Measurements from ENCODE around the gene PI4KA.

PI4KA gene

DNA sequence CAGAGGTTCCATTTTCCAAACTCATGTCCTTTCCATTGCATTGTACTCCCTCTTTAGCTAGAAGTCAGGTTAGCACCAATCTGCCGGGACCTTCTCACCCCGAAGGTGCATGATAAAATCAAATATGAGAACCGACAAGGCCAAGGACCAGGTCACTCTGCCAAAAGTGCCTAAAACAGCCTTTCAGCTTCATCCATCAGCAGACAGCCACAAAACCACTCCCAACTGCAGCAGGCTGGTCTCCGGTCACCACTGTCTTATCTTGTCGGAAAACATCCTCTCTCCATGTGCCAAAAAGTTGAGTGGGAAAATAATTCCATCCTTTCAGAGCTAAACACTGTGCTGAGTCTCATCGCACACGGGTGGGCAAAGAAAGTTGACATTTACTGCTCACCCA is 1.4 kb downstream of the PI4KA start:
- TF ChIP-seq TAF1 (IDR thresholded peaks at IDR 0.05; ENCODE audit: low read depth) (no peak), RAD21 (IDR thresholded peaks at IDR 0.05; ENCODE audit: low read depth) (no peak), TCF12 (IDR thresholded peaks at IDR 0.05; ENCODE audit: low read depth) (no peak), EP300 (IDR thresholded peaks at IDR 0.05; ENCODE audit: borderline replicate concordance) (no peak), EGR1 (IDR thresholded peaks at IDR 0.05) (no peak), TEAD4 (IDR thresholded peaks at IDR 0.05) (no peak), NFIC (IDR thresholded peaks at IDR 0.05) (no peak), CEBPB (IDR thresholded peaks at IDR 0.05) (no peak), REST (IDR thresholded peaks at IDR 0.05; ENCODE audit: low read depth) (no peak)

GRCh38 chr22:20853236-20853660 is 5.4 kb downstream of the PI4KA start:
- TF ChIP-seq RAD21 (IDR thresholded peaks at IDR 0.05; ENCODE audit: low read depth) (no peak), FOXM1 (IDR thresholded peaks at IDR 0.05; ENCODE audit: borderline replicate concordance, low read depth) (no peak), ZBTB7A (IDR thresholded peaks at IDR 0.05; ENCODE audit: low read depth) (no peak)

GRCh38 chr22:20852503-20852902 is 6.1 kb downstream of the PI4KA start:
- TF ChIP-seq RAD21 (IDR thresholded peaks at IDR 0.05; ENCODE audit: low read depth) (no peak), TCF12 (IDR thresholded peaks at IDR 0.05; ENCODE audit: low read depth) (no peak), TAF1 (IDR thresholded peaks at IDR 0.05; ENCODE audit: low read depth) (no peak), MAX (IDR thresholded peaks at IDR 0.05) (no peak), CEBPB (IDR thresholded peaks at IDR 0.05) (no peak), EGR1 (IDR thresholded peaks at IDR 0.05) (no peak)

DNA sequence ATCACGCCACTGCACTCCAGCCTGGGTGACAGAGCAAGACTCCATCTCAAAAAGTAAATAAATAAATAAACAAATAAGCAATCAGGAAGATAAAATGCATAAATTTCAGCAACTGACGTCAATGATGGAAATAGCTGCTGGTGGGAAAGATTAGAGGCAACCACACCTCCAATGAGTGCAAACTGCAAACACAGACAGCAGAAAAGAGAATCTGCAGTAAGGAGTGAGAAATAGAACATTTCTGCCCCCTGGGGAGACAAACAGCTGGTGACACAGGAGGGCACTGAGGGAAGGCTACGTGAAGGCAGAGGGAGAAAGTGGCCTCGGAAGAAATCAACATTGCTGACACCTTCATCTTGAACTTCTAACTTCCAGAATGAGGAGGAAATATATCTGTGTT is 6.5 kb downstream of the PI4KA start:
- TF ChIP-seq NFIC (IDR thresholded peaks at IDR 0.05) (no peak), CEBPB (IDR thresholded peaks at IDR 0.05) (no peak), RAD21 (IDR thresholded peaks at IDR 0.05; ENCODE audit: low read depth) (no peak), YY1 (IDR thresholded peaks at IDR 0.05; ENCODE audit: low read depth) (no peak)
- TF ChIP-seq, protein P1, sequence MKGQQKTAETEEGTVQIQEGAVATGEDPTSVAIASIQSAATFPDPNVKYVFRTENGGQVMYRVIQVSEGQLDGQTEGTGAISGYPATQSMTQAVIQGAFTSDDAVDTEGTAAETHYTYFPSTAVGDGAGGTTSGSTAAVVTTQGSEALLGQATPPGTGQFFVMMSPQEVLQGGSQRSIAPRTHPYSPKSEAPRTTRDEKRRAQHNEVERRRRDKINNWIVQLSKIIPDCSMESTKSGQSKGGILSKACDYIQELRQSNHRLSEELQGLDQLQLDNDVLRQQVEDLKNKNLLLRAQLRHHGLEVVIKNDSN (IDR thresholded peaks at IDR 0.05) = no peak

DNA sequence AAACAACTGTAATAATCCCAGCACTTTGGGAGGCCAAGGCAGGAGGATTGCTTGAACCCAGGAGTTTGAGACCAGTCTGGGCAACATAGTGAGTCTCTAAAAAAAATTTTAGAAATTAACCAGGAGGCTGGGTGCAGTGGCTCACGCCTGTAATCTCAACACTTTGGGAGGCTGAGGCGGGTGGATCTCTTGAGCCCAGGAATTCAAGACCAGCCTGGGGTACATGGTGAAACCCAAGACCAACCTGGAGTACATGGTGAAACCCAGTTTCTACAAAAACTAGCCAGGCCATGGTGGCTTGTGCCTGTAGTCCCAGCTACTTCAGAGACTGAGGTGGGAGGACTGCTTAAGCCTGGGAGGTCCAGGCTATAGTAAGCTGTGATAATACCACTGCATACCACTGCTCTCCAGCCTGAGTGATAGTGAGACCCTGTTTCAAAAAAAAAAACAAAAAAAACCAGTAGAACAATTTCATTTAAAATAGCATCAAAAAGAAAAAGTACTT is 11.2 kb downstream of the PI4KA start:
- no peak for TF ChIP-seq TEAD4 (IDR thresholded peaks at IDR 0.05)
- no peak for TF ChIP-seq CREB1 (IDR thresholded peaks at IDR 0.05; ENCODE audit: low read depth)
- TF ChIP-seq EP300 (IDR thresholded peaks at IDR 0.05; ENCODE audit: borderline replicate concordance) = no peak
- no peak for TF ChIP-seq RAD21 (IDR thresholded peaks at IDR 0.05; ENCODE audit: low read depth)
- TF ChIP-seq TAF1 (IDR thresholded peaks at IDR 0.05; ENCODE audit: low read depth) = no peak

DNA sequence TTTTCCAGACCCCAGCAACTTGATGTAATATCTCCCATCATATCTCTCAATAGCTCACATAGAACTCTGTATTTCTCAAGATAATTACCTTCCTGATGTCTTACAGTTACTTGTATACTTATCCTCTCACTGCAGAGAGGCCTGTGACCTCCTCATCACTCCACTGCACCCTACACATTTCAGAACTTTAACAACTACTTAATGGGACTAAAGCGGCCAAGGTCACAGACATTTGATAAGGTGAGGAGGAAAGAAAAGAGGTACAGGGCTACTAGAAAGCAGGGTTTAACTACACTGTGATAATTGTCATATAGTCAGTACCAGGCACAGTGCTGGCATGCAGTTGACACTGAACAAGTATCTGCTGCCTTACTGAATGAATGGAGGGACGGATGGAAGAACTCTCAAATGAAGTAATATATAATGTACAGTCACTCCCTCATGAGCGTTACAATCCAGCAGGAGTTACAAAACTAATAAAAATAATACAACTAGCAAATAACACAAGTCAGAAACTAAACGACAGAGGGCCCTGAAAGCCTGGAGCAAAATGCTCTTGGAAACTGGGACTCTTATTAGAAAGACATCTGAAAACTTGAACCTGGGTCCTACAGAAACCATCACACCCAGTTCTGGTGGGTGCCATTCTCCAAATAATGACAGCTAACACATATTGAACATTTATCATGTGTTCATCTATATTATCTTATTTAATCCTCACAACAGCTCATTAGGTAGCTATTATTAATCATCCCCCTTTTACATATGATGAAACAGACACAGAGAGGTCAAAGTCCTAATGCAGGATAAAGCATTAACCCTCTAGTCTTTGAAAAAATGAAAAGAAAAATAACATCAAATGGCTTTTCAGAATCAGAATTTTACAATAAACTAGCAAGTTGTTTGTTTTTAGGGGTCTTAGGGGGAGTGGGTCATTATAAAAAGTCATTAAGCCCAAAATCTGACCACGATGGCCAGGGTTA is 14.3 kb downstream of the PI4KA start:
- TF ChIP-seq CEBPB (IDR thresholded peaks at IDR 0.05) (no peak), FOXM1 (IDR thresholded peaks at IDR 0.05; ENCODE audit: borderline replicate concordance, low read depth) (no peak), MAX (IDR thresholded peaks at IDR 0.05) (no peak), EP300 (IDR thresholded peaks at IDR 0.05; ENCODE audit: borderline replicate concordance) (no peak), YY1 (IDR thresholded peaks at IDR 0.05; ENCODE audit: low read depth) (no peak), TEAD4 (IDR thresholded peaks at IDR 0.05) (no peak), EGR1 (IDR thresholded peaks at IDR 0.05) (no peak), ZBTB7A (IDR thresholded peaks at IDR 0.05; ENCODE audit: low read depth) (no peak), RAD21 (IDR thresholded peaks at IDR 0.05; ENCODE audit: low read depth) (no peak), REST (IDR thresholded peaks at IDR 0.05; ENCODE audit: low read depth) (no peak)
- TF ChIP-seq, protein P1 (IDR thresholded peaks at IDR 0.05) = no peak
